Suprapubic skin (tissue), 3 donors: Measurements from ENCODE around the gene SNX19.

ENCODE experiments used
- CTCF ChIP-seq, 2 donors: fragments of 200-600 bp in 1 of 2; fragments of 450-650 bp in 1 of 2; sonication (generic) in 1 of 2; IDR thresholded peaks; one replicate each; pipeline ENCODE4 v1.5.1; 2016 to 2019; ENCODE audit warnings: antibody characterized with exemption in 2 of 2, mild to moderate bottlenecking in 1 of 2, moderate library complexity in 1 of 2
- EP300 ChIP-seq: sonication (generic); formaldehyde crosslinking; IDR thresholded peaks from one replicate; pipeline ENCODE4 v1.6.1; 2017; ENCODE audit warnings: antibody characterized with exemption
- POLR2A ChIP-seq, 2 donors: fragments of 450-650 bp; IDR thresholded peaks; one replicate each; pipeline ENCODE4 v1.6.1; 2017; ENCODE audit warnings: antibody characterized with exemption in 2 of 2, mild to moderate bottlenecking in 2 of 2, moderate library complexity in 2 of 2

GRCh38 chr11:130909650-130910049, 6.6 kb downstream of the SNX19 start:
- TF ChIP-seq CTCF (IDR thresholded peaks at IDR 0.05): no peak
- TF ChIP-seq EP300: no peak
- TF ChIP-seq POLR2A (IDR thresholded peaks at IDR 0.05): no peak
